K562 (cell line): ENCODE results near the gene NFIL3. TPM values are rescaled to one million over a fixed set of nuclear protein-coding genes. Genes with fewer than 3 reads are reported as not detected.
A peak's percentile ranks its signal among the peaks of the same experiment; 100 is the strongest.

Source experiments
- ARHGAP35 ChIP-seq: fragments of 450-650 bp; IDR thresholded peaks from 2 replicates; pipeline ENCODE4 v1.6.1; 2018; ENCODE audit not compliant: partially characterized antibody
- CCAR2 ChIP-seq: fragments of 200-400 bp; formaldehyde crosslinking; IDR thresholded peaks from 2 replicates; pipeline ENCODE4 v1.6.1; 2017; ENCODE audit warnings: mild to moderate bottlenecking, low read depth, low read length
- EP300 ChIP-seq: IDR thresholded peaks from 2 replicates; pipeline ENCODE4 v1.6.1; 2012; ENCODE audit warnings: low read length, improper control_type of control experiment
- ESRRA ChIP-seq: fragments of 450-650 bp; IDR thresholded peaks from 2 replicates; pipeline ENCODE4 v1.6.1; 2014; ENCODE audit warnings: low read depth, mild to moderate bottlenecking, moderate library complexity, borderline replicate concordance
- JUNB ChIP-seq: fragments of 450-650 bp; formaldehyde crosslinking; conservative IDR thresholded peaks from 2 replicates; pipeline ENCODE4 v1.4.0; 2020; ENCODE audit warnings: mild to moderate bottlenecking
- MAZ ChIP-seq, 2 experiments: fragments of 450-650 bp in 1 of 2; sonication (generic) in 1 of 2; formaldehyde crosslinking; IDR thresholded peaks in 1 of 2; conservative IDR thresholded peaks in 1 of 2; 2 replicates each; pipeline versions ENCODE4 v1.4.0 to v1.5.0; 2020; ENCODE audit warnings: mild to moderate bottlenecking in 1 of 2, missing genetic modification reagents in 1 of 2
- MNT ChIP-seq, 2 experiments: fragments of 450-650 bp; conservative IDR thresholded peaks; 2 replicates each; pipeline ENCODE4 v1.6.1; 2017; ENCODE audit warnings: mild to moderate bottlenecking in 2 of 2, moderate library complexity in 2 of 2
- SIN3A ChIP-seq, 2 experiments: fragments of 150-350 bp in 1 of 2; IDR thresholded peaks; 2 replicates each; pipeline ENCODE4 v1.6.1; 2011 to 2016; ENCODE audit warnings: borderline replicate concordance in 2 of 2, low read depth in 2 of 2, low read length in 2 of 2, mild to moderate bottlenecking in 2 of 2, moderate library complexity in 2 of 2; ENCODE audit not compliant: control insufficient read depth in 1 of 2
- U2AF2 ChIP-seq: fragments of 200-400 bp; formaldehyde crosslinking; optimal IDR thresholded peaks from 2 replicates; pipeline ENCODE3; 2017; ENCODE audit warnings: low read depth, mild to moderate bottlenecking, low read length
- ZNF282 ChIP-seq: sonication (generic); formaldehyde crosslinking; IDR thresholded peaks from 2 replicates; pipeline ENCODE4 v1.8.1; 2023; ENCODE audit warnings: missing genetic modification reagents
- polyA plus RNA-seq, 8 experiments: library from polyadenylated mRNA; depleted of rRNA in 4 of 8; stranded (reverse) in 5 of 8; unstranded in 3 of 8; fragments of >200 nt; fragmentation: Nextera tagmentation in 2 of 8; fragmentation: Illumina TruSeq in 1 of 8; extraction: Ambion mirVana in 2 of 8; extraction: Trizol in 1 of 8; gene quantifications; 2 replicates each; pipeline versions ENCODE4 v1.2.1 to v1.2.3, GENCODE V29; 2011 to 2014; ENCODE audit warnings: inconsistent platforms in 1 of 8, missing spikeins in 1 of 8
- total RNA-seq, 7 experiments: library from RNA; depleted of rRNA in 6 of 7; stranded (reverse); fragments of >200 nt in 6 of 7; fragmentation: Illumina TruSeq in 2 of 7; extraction: Trizol in 2 of 7; gene quantifications; 2 replicates each; pipeline versions ENCODE4 v1.2.1 to v1.2.3, GENCODE V29; 2011 to 2021; ENCODE audit warnings: low replicate concordance in 1 of 7
- TF ChIP-seq, protein P1 (sequence below), 2 experiments: fragments of 450-650 bp; formaldehyde crosslinking in 1 of 2; IDR thresholded peaks; 2 replicates each; pipeline versions ENCODE4 v1.4.0 to v1.6.1; 2014 to 2020; ENCODE audit warnings: mild to moderate bottlenecking in 2 of 2, borderline replicate concordance in 1 of 2, low read depth in 1 of 2
- TF ChIP-seq, protein P2 (sequence below): fragments of 450-650 bp; IDR thresholded peaks from 2 replicates; pipeline ENCODE4 v1.6.1; 2018; ENCODE audit warnings: mild to moderate bottlenecking, low read depth; ENCODE audit not compliant: partially characterized antibody
- TF ChIP-seq, protein P3 (sequence below): sonication (generic); formaldehyde crosslinking; IDR thresholded peaks from 2 replicates; pipeline ENCODE4 v1.8.0; 2022; ENCODE audit warnings: mild to moderate bottlenecking, missing genetic modification reagents

Gene NFIL3
- total and polyA plus RNA-seq, 9 of the 15 experiments (the other 6 are each of a cell fraction or from before 2014, with no cell fraction given): 3.2 to 16.1 (median 9.3) TPM

DNA sequence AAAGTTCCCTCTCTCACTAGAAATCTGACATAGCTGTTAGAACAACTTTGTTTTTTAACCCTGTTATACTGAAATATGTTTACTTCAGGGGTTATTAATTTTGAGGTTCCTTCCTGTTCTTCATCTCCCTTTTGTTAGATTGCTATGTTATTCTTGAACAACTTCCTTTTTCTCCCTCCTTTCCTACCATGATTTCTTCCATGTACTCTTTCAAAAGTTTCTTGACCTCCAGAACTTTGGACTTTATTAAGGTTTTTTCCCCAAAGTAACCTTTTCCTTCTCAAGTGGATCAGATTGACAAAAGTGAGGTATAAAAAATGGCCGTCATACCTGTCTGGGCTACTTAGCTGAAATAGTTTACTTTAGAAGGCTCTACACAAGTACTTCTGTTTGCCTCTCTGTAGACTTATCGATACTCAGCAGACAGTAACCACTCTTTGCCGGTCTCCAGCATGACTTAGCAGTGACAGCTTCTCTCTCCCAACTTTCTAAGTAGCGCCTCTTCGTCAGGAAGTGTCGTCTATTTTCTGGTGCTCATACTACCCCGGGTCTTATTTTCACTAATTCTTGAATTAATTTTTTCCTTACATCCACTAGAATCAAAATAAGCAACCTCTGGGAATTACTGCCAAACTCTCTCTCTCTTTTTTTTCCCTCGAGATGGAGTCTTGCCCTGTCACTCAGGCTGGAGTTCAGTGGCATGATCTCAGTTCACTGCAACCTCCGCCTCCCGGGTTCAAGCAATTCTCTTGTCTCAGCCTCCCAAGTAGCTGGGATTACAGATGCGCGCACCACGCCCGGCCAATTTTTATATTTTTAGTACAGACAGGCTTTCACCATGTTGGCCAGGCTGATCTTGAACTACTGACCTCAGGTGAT lies 19.7 kb downstream of the NFIL3 start (continued):
- TF ChIP-seq, protein P1, sequence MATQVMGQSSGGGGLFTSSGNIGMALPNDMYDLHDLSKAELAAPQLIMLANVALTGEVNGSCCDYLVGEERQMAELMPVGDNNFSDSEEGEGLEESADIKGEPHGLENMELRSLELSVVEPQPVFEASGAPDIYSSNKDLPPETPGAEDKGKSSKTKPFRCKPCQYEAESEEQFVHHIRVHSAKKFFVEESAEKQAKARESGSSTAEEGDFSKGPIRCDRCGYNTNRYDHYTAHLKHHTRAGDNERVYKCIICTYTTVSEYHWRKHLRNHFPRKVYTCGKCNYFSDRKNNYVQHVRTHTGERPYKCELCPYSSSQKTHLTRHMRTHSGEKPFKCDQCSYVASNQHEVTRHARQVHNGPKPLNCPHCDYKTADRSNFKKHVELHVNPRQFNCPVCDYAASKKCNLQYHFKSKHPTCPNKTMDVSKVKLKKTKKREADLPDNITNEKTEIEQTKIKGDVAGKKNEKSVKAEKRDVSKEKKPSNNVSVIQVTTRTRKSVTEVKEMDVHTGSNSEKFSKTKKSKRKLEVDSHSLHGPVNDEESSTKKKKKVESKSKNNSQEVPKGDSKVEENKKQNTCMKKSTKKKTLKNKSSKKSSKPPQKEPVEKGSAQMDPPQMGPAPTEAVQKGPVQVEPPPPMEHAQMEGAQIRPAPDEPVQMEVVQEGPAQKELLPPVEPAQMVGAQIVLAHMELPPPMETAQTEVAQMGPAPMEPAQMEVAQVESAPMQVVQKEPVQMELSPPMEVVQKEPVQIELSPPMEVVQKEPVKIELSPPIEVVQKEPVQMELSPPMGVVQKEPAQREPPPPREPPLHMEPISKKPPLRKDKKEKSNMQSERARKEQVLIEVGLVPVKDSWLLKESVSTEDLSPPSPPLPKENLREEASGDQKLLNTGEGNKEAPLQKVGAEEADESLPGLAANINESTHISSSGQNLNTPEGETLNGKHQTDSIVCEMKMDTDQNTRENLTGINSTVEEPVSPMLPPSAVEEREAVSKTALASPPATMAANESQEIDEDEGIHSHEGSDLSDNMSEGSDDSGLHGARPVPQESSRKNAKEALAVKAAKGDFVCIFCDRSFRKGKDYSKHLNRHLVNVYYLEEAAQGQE (IDR thresholded peaks at IDR 0.05; ENCODE audit: borderline replicate concordance): peak; percentile 35
- TF ChIP-seq, protein P1 (CRISPR knock-in tag; IDR thresholded peaks at IDR 0.05; ENCODE audit: low read depth): no peak
- TF ChIP-seq, protein P2, sequence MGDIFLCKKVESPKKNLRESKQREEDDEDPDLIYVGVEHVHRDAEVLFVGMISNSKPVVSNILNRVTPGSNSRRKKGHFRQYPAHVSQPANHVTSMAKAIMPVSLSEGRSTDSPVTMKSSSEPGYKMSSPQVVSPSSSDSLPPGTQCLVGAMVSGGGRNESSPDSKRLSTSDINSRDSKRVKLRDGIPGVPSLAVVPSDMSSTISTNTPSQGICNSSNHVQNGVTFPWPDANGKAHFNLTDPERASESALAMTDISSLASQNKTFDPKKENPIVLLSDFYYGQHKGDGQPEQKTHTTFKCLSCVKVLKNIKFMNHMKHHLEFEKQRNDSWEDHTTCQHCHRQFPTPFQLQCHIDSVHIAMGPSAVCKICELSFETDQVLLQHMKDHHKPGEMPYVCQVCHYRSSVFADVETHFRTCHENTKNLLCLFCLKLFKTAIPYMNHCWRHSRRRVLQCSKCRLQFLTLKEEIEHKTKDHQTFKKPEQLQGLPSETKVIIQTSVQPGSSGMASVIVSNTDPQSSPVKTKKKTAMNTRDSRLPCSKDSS: no peak
- TF ChIP-seq SIN3A (IDR thresholded peaks at IDR 0.05; ENCODE audit: borderline replicate concordance in 2 of 2, control insufficient read depth in 1 of 2, low read depth in 2 of 2, low read length in 2 of 2) (no peak), U2AF2 (no peak), ARHGAP35 (no peak), ESRRA (no peak), MNT (conservative IDR thresholded peaks at IDR 0.05) (0 out of 4 replicates have a peak, but pooled peaks of 1 of the 2 experiments have one; percentile 24), JUNB (CRISPR knock-in tag) (no peak), ZNF282 (CRISPR knock-in tag) (no peak), CCAR2 (no peak), MAZ (CRISPR knock-in tag; conservative IDR thresholded peaks at IDR 0.05 in 1 of 2, IDR thresholded peaks at IDR 0.05 in 1 of 2) (peak in 1 of 2 experiments; percentile 19; a peak in 1 of 4 replicates), EP300 (peak; percentile 61; the same call in 1 of the 2 replicates)
- TF ChIP-seq, protein P3, sequence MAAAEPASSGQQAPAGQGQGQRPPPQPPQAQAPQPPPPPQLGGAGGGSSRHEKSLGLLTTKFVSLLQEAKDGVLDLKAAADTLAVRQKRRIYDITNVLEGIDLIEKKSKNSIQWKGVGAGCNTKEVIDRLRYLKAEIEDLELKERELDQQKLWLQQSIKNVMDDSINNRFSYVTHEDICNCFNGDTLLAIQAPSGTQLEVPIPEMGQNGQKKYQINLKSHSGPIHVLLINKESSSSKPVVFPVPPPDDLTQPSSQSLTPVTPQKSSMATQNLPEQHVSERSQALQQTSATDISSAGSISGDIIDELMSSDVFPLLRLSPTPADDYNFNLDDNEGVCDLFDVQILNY: no peak
